Progenitor cell of endocrine pancreas (in vitro differentiated cells): ENCODE results near the gene DTNA. TPM values are rescaled to one million over a fixed set of nuclear protein-coding genes. Genes with fewer than 3 reads are reported as not detected.
A peak's percentile ranks its signal among the peaks of the same experiment; 100 is the strongest.

Source experiments
- DNase-seq: peaks from one replicate; pipeline ENCODE4 v3.0.0; 2021; ENCODE audit warnings: low spot score; ENCODE audit not compliant: unreplicated experiment
- H3K27ac Mint-ChIP-seq: 2 replicates; pipeline ENCODE4 v1.8.0; 2021; ENCODE audit warnings: mild to moderate bottlenecking, moderate library complexity, mixed read lengths
- H3K27me3 Mint-ChIP-seq: 2 replicates; pipeline ENCODE4 v1.8.0; 2021; ENCODE audit warnings: mixed read lengths
- H3K36me3 Mint-ChIP-seq: 2 replicates; pipeline ENCODE4 v1.8.0; 2022; ENCODE audit warnings: mixed read lengths; ENCODE audit not compliant: insufficient read depth
- H3K4me1 Mint-ChIP-seq: 2 replicates; pipeline ENCODE4 v1.8.0; 2021; ENCODE audit warnings: low read depth, mixed read lengths
- H3K4me3 Mint-ChIP-seq: 2 replicates; pipeline ENCODE4 v1.8.0; 2021; ENCODE audit warnings: low read depth, mild to moderate bottlenecking, moderate library complexity, mixed read lengths
- H3K9me3 Mint-ChIP-seq: 2 replicates; pipeline ENCODE4 v1.8.0; 2021; ENCODE audit warnings: low read depth, mixed read lengths
- total RNA-seq: library from RNA; stranded (reverse); gene quantifications from 2 replicates; pipeline ENCODE4 v1.2.1, GENCODE V29; 2021
- TF ChIP-seq, protein P1 (sequence below): fragments of 200-600 bp; sonication (generic); IDR thresholded peaks from one replicate; pipeline ENCODE4 v1.5.0; 2021; ENCODE audit warnings: antibody characterized with exemption, mild to moderate bottlenecking; ENCODE audit not compliant: unreplicated experiment

DTNA gene
- total RNA-seq, 1 donor from 2014 or later = 25.4 TPM

DNA sequence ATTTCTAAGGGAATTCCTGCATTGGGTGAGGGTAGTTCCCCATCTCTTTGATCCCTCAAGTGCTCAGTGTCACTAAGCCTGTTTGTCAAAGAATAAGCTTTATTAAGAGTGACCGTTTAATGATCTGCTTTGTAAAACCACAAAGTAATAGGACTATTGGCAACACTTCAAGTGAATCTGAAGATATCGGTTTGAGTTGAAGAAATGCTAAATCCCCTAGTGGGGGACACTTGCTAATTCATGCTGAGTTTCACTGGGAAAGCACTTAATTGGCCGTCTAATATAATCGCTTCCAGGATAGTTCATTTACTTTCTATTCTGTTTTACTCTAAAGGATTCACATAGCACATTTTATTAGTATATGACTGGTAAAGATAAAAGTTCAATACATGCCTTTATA, 54.4 kb downstream of the DTNA start:
- Mint-ChIP-seq H3K4me3 (no peak overlapping the region), H3K4me1 (peaks cover 5% of the 10 kb centered on the region), H3K27ac (no peak overlapping the region), H3K27me3 (no peaks in the 10 kb centered on the region), H3K36me3 (peaks cover 4% of the 10 kb centered on the region), H3K9me3 (no peaks in the 10 kb centered on the region)
- TF ChIP-seq, protein P1, sequence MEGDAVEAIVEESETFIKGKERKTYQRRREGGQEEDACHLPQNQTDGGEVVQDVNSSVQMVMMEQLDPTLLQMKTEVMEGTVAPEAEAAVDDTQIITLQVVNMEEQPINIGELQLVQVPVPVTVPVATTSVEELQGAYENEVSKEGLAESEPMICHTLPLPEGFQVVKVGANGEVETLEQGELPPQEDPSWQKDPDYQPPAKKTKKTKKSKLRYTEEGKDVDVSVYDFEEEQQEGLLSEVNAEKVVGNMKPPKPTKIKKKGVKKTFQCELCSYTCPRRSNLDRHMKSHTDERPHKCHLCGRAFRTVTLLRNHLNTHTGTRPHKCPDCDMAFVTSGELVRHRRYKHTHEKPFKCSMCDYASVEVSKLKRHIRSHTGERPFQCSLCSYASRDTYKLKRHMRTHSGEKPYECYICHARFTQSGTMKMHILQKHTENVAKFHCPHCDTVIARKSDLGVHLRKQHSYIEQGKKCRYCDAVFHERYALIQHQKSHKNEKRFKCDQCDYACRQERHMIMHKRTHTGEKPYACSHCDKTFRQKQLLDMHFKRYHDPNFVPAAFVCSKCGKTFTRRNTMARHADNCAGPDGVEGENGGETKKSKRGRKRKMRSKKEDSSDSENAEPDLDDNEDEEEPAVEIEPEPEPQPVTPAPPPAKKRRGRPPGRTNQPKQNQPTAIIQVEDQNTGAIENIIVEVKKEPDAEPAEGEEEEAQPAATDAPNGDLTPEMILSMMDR = peak; percentile 29
- no peak for DNase-seq

- Mint-ChIP-seq H3K4me1 (peaks cover 5% of the 10 kb centered on the region), H3K9me3 (no peaks in the 10 kb centered on the region), H3K27me3 (no peaks in the 10 kb centered on the region), H3K36me3 (peaks cover 2% of the 10 kb centered on the region), H3K4me3 (no peak overlapping the region), H3K27ac (no peak overlapping the region)
- no peak for DNase-seq
- TF ChIP-seq, protein P1 = no peak
Measured at GRCh38 chr18:34767601-34768027, 57.5 kb downstream of the DTNA start.

GRCh38 chr18:34771958-34772357, 61.9 kb downstream of the DTNA start:
- no peak overlapping the region for H3K27ac Mint-ChIP-seq
- peaks cover 3% of the 10 kb centered on the region for H3K36me3 Mint-ChIP-seq
- H3K27me3 Mint-ChIP-seq = no peaks in the 10 kb centered on the region
- TF ChIP-seq, protein P1 = no peak
- DNase-seq = no peak
- no peak overlapping the region for H3K4me3 Mint-ChIP-seq
- H3K9me3 Mint-ChIP-seq = no peaks in the 10 kb centered on the region
- peaks cover 5% of the 10 kb centered on the region for H3K4me1 Mint-ChIP-seq

- TF ChIP-seq, protein P1 = no peak
- no peaks in the 10 kb centered on the region for H3K9me3 Mint-ChIP-seq
- no peak overlapping the region for H3K27ac Mint-ChIP-seq
Measured at GRCh38 chr18:34772887-34773286, 62.8 kb downstream of the DTNA start.

DNA sequence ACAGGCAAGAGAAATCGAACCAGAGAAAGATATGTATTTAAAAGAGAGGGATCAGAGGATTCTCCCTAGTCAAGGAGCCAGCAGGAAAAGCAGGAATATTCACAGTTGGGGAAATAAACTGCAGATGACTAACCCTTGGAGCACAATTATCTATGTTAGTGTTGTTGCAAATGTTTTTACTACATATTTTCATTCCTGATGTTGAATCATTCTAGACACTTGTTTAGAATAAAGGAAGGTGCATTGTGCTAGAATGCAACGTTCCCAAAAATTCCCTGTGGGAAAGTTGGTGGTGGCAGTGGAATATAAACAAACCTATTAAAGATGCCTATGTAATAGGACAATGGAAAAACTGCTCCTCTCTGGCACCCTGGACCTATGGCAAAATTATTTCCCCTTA, 63.3 kb downstream of the DTNA start:
- DNase-seq = no peak
- Mint-ChIP-seq H3K27me3 (no peaks in the 10 kb centered on the region), H3K4me1 (peaks cover 5% of the 10 kb centered on the region), H3K9me3 (no peaks in the 10 kb centered on the region), H3K36me3 (peaks cover 1% of the 10 kb centered on the region), H3K4me3 (no peak overlapping the region), H3K27ac (no peak overlapping the region)
- TF ChIP-seq, protein P1 = no peak

More at GRCh38 chr18:34772887-34773286, 62.8 kb downstream of the DTNA start:
- Mint-ChIP-seq H3K36me3 (peaks cover 3% of the 10 kb centered on the region), H3K27me3 (no peaks in the 10 kb centered on the region), H3K4me3 (no peak overlapping the region), H3K4me1 (peaks cover 5% of the 10 kb centered on the region)
- no peak for DNase-seq
